Spleen (tissue), 11 donors: ENCODE measurements around the gene BUB1B. TPM values are rescaled to one million over a fixed set of nuclear protein-coding genes. Genes with fewer than 3 reads are reported as not detected.

Experiments used
- DNase-seq: peaks from one replicate; pipeline ENCODE4 v3.0.0-alpha.2; 2020
- H3K27ac ChIP-seq, 8 donors: fragments of 200-600 bp; sonication (generic) in 7 of 8; 1 replicate in 4 of 8; 2 replicates in 4 of 8; pipeline versions ENCODE4 v1.5.0 to v1.8.0; 2016 to 2021; ENCODE audit warnings: inconsistent platforms in 4 of 8, mild to moderate bottlenecking in 4 of 8, moderate library complexity in 1 of 8
- H3K27me3 ChIP-seq, 7 donors: fragments of 200-600 bp; sonication (generic) in 6 of 7; replicated peaks in 1 of 7; 1 replicate in 4 of 7; 2 replicates in 3 of 7; pipeline versions ENCODE4 v1.5.0 to v1.8.0; 2016 to 2021; ENCODE audit warnings: inconsistent platforms in 3 of 7, mild to moderate bottlenecking in 1 of 7
- H3K36me3 ChIP-seq, 6 donors: fragments of 200-600 bp; sonication (generic) in 5 of 6; 1 replicate in 4 of 6; 2 replicates in 2 of 6; pipeline versions ENCODE4 v1.5.0 to v1.8.0; 2016 to 2021; ENCODE audit warnings: inconsistent platforms in 2 of 6
- H3K4me1 ChIP-seq, 6 donors: fragments of 200-600 bp; sonication (generic) in 5 of 6; 1 replicate in 3 of 6; 2 replicates in 3 of 6; pipeline versions ENCODE4 v1.5.0 to v1.8.0; 2016 to 2021; ENCODE audit warnings: inconsistent platforms in 3 of 6
- H3K4me3 ChIP-seq, 8 donors: fragments of 200-600 bp; sonication (generic) in 7 of 8; 1 replicate in 4 of 8; 2 replicates in 4 of 8; pipeline versions ENCODE4 v1.5.0 to v1.8.0; 2016 to 2021; ENCODE audit warnings: inconsistent platforms in 4 of 8, mild to moderate bottlenecking in 4 of 8, moderate library complexity in 2 of 8
- H3K9me3 ChIP-seq, 8 donors: fragments of 200-600 bp; sonication (generic) in 7 of 8; 1 replicate in 4 of 8; 2 replicates in 4 of 8; pipeline versions ENCODE4 v1.5.0 to v1.8.0; 2016 to 2021; ENCODE audit warnings: inconsistent platforms in 4 of 8
- CTCF ChIP-seq, 11 experiments: fragments of 200-600 bp in 7 of 11; fragments of 450-650 bp in 4 of 11; sonication (generic) in 4 of 11; IDR thresholded peaks in 8 of 11; conservative IDR thresholded peaks in 3 of 11; 1 replicate in 7 of 11; 2 replicates in 4 of 11; pipeline versions ENCODE4 v1.4.0 to v1.8.0; 2016 to 2021; ENCODE audit warnings: antibody characterized with exemption in 11 of 11, inconsistent platforms in 4 of 11, mild to moderate bottlenecking in 1 of 11
- POLR2A ChIP-seq, 3 donors: fragments of 450-650 bp; IDR thresholded peaks; one replicate each; pipeline ENCODE4 v1.5.1; 2017; ENCODE audit warnings: antibody characterized with exemption in 3 of 3, mild to moderate bottlenecking in 1 of 3
- POLR2AphosphoS5 ChIP-seq, 3 donors: sonication (generic); formaldehyde crosslinking; IDR thresholded peaks; one replicate each; pipeline ENCODE4 v1.5.1; 2017; ENCODE audit warnings: antibody characterized with exemption in 3 of 3
- WGBS, 5 donors: extraction: QIAGEN DNeasy Blood & Tissue Kit in 3 of 5; methylation state at CpG; one replicate each; pipeline versions ENCODE4 v1.1.5 to v1.1.7; 2013 to 2018; 5-methylcytosine and 5-hydroxymethylcytosine counted together
- intact Hi-C: fragments of 100-400 bp; cut with DNase I; formaldehyde crosslinking; loops from one replicate; pipeline ENCODE4 v1.15.0; 2023; ENCODE audit warnings: low total_unique reads
- polyA plus RNA-seq, 3 donors: library from polyadenylated mRNA; stranded (reverse); fragments of 200-250 nt; gene quantifications; one replicate each; pipeline ENCODE4 v1.2.1, GENCODE V29; 2013
- total RNA-seq, 7 donors: library from RNA; depleted of rRNA in 3 of 7; stranded (reverse); fragments of >200 nt in 3 of 7; fragmentation: NEBNext Ultra II Directional in 4 of 7; extraction: Animal tissue kit (Norgen Biotek cat#: 25700) in 4 of 7; gene quantifications; one replicate each; pipeline versions ENCODE4 v1.1.0 to v1.2.1, GENCODE V29; 2016 to 2021
- donor health status: healthy with polysubstance abuse.
- donor health status: DM: no; HTN: no; CAD: no; lungs with moderate emphysema.
- donor health status: DM: no; HTN: no; CAD: no.
- donor health status: Bipolar disorder and iron deficiency.
- donor health status: healthy.
- donor health status: DM: no; HTN: no; CAD: no.
- donor health status: DM: yes; HTN: yes; CAD: no.

The BUB1B gene
- total and polyA plus RNA-seq, 10 donors: 1.2 to 11.8 (median 6.3) TPM

GRCh38 chr15:40197434-40197833 lies 36.6 kb downstream of the BUB1B start:
- H3K9me3 ChIP-seq: no peaks in the 10 kb centered on the region
- no peak for DNase-seq
- no peak overlapping the region for H3K4me3 ChIP-seq
- H3K4me1 ChIP-seq: peaks cover 0 to 17% (median 0%) of the 10 kb centered on the region in 6 donors
- H3K36me3 ChIP-seq: peaks cover 0 to 32% (median 0%) of the 10 kb centered on the region in 6 donors
- H3K27ac ChIP-seq: no peak overlapping the region
- 35 to 66% (median 52%) methylated on average over 1 of the region's 1 CpG for WGBS, 5 donors
- TF ChIP-seq POLR2A (IDR thresholded peaks at IDR 0.05) (no peak), POLR2AphosphoS5 (IDR thresholded peaks at IDR 0.05) (no peak), CTCF (IDR thresholded peaks at IDR 0.05 in 8 of 11, conservative IDR thresholded peaks at IDR 0.05 in 3 of 11) (no peak)
- intact Hi-C loops: no loop called here
- H3K27me3 ChIP-seq: no peaks in the 10 kb centered on the region

- peaks cover 0 to 17% (median 0%) of the 10 kb centered on the region in 6 donors for H3K4me1 ChIP-seq
- TF ChIP-seq CTCF (IDR thresholded peaks at IDR 0.05 in 8 of 11, conservative IDR thresholded peaks at IDR 0.05 in 3 of 11) (no peak), POLR2A (IDR thresholded peaks at IDR 0.05) (no peak), POLR2AphosphoS5 (IDR thresholded peaks at IDR 0.05) (no peak)
- H3K27me3 ChIP-seq: no peaks in the 10 kb centered on the region
- no peak overlapping the region for H3K27ac ChIP-seq
- WGBS, 5 donors: 60 to 79% (median 74%) methylated on average over 1 of the region's 1 CpG
- H3K4me3 ChIP-seq: no peak overlapping the region
- intact Hi-C loops: no loop called here
- H3K9me3 ChIP-seq: no peaks in the 10 kb centered on the region
- H3K36me3 ChIP-seq: peaks cover 0 to 32% (median 0%) of the 10 kb centered on the region in 6 donors
- DNase-seq: no peak
These were observed 37.7 kb downstream of the BUB1B start for GRCh38 chr15:40198355-40199085.

GRCh38 chr15:40204100-40204499 lies 43.2 kb downstream of the BUB1B start:
- 94 to 100% (median 100%) methylated on average over 1 of the region's 1 CpG for WGBS, 5 donors
- H3K27ac ChIP-seq: no peak overlapping the region
- H3K36me3 ChIP-seq: peaks cover 0 to 71% (median 0%) of the 10 kb centered on the region in 6 donors
- TF ChIP-seq POLR2A (IDR thresholded peaks at IDR 0.05) (no peak), CTCF (IDR thresholded peaks at IDR 0.05 in 8 of 11, conservative IDR thresholded peaks at IDR 0.05 in 3 of 11) (no peak), POLR2AphosphoS5 (IDR thresholded peaks at IDR 0.05) (no peak)
- H3K9me3 ChIP-seq: no peaks in the 10 kb centered on the region
- no peak overlapping the region for H3K4me3 ChIP-seq
- intact Hi-C loops: no loop called here
- no peak for DNase-seq
- H3K4me1 ChIP-seq: no peaks in the 10 kb centered on the region
- no peaks in the 10 kb centered on the region for H3K27me3 ChIP-seq

- Histone ChIP-seq H3K4me3 (no peak overlapping the region), H3K4me1 (peaks cover 0 to 3% (median 0%) of the 10 kb centered on the region in 6 donors), H3K9me3 (no peaks in the 10 kb centered on the region), H3K27me3 (no peaks in the 10 kb centered on the region), H3K27ac (no peak overlapping the region), H3K36me3 (peaks cover 0 to 50% (median 0%) of the 10 kb centered on the region in 6 donors)
- TF ChIP-seq CTCF (IDR thresholded peaks at IDR 0.05 in 8 of 11, conservative IDR thresholded peaks at IDR 0.05 in 3 of 11) (peak; percentile 79 to 95 (median 88)), POLR2AphosphoS5 (IDR thresholded peaks at IDR 0.05) (no peak)
- intact Hi-C loops: loop anchor here (2.0 to 5.0 kb wide), 2 partner anchors 55 to 172 kb away; no protein-coding TSS in a partner anchor
- WGBS, 5 donors: 60 to 71% (median 62%) methylated on average over 6 of the region's 6 CpGs
- no peak for DNase-seq
These were observed 56.4 kb downstream of the BUB1B start for GRCh38 chr15:40217166-40217824.
